GM23338 (cell line): ENCODE results near the gene JDP2. TPM values are rescaled to one million over a fixed set of nuclear protein-coding genes. Genes with fewer than 3 reads are reported as not detected.

Experiments
- ATAC-seq: fragments of 200-7000 bp; cut with Tn5 transposase; 3 replicates; pipeline ENCODE4 v1.9.1; 2020
- DNase-seq: peaks from one replicate; pipeline ENCODE4 v3.0.0-alpha.2; 2015; ENCODE audit warnings: low spot score
- H2AFZ ChIP-seq: fragments of 200-600 bp; sonication (generic); 2 replicates; pipeline ENCODE4 v1.8.0; 2016; ENCODE audit warnings: antibody characterized with exemption, mild to moderate bottlenecking, moderate library complexity
- H3F3A ChIP-seq: fragments of 200-600 bp; sonication (generic); replicated peaks from 2 replicates; pipeline ENCODE4 v1.8.0; 2017; ENCODE audit warnings: antibody characterized with exemption, mixed run types, low read depth
- H3K27ac ChIP-seq: fragments of 200-600 bp; sonication (generic); 2 replicates; pipeline ENCODE4 v1.6.1; 2016; ENCODE audit warnings: low read depth
- H3K27me3 ChIP-seq: fragments of 200-600 bp; sonication (generic); 2 replicates; pipeline ENCODE4 v1.8.0; 2016; ENCODE audit warnings: mild to moderate bottlenecking, mixed run types, moderate library complexity; ENCODE audit not compliant: insufficient read depth
- H3K36me3 ChIP-seq: fragments of 200-600 bp; sonication (generic); 2 replicates; pipeline ENCODE4 v1.8.0; 2016; ENCODE audit warnings: mild to moderate bottlenecking; ENCODE audit not compliant: insufficient read depth
- H3K4me1 ChIP-seq: fragments of 200-600 bp; sonication (generic); 2 replicates; pipeline ENCODE4 v1.8.0; 2016; ENCODE audit warnings: mild to moderate bottlenecking, moderate library complexity; ENCODE audit not compliant: insufficient read depth
- H3K4me2 ChIP-seq: fragments of 200-600 bp; sonication (generic); 2 replicates; pipeline ENCODE4 v1.7.1; 2017; ENCODE audit warnings: mixed run types
- H3K4me3 ChIP-seq: fragments of 200-600 bp; sonication (generic); 2 replicates; pipeline ENCODE4 v1.6.1; 2016; ENCODE audit warnings: mixed run types
- H3K79me2 ChIP-seq: fragments of 200-600 bp; sonication (generic); replicated peaks from 2 replicates; pipeline ENCODE4 v1.8.0; 2017; ENCODE audit warnings: mild to moderate bottlenecking; ENCODE audit not compliant: insufficient read depth
- H3K9me2 ChIP-seq: fragments of 200-600 bp; sonication (generic); 2 replicates; pipeline ENCODE4 v1.8.0; 2017; ENCODE audit not compliant: insufficient read depth
- H4K20me1 ChIP-seq: fragments of 200-600 bp; sonication (generic); replicated peaks from 2 replicates; pipeline ENCODE4 v1.8.0; 2017; ENCODE audit warnings: mild to moderate bottlenecking; ENCODE audit not compliant: insufficient read depth
- H3K27ac Mint-ChIP-seq: 2 replicates; pipeline ENCODE4 v1.8.0; 2020; ENCODE audit warnings: inconsistent platforms, mild to moderate bottlenecking, moderate library complexity, mixed read lengths
- H3K27me3 Mint-ChIP-seq: 3 replicates; pipeline ENCODE4 v1.8.0; 2022; ENCODE audit warnings: low read depth, mild to moderate bottlenecking, moderate library complexity, mixed read lengths, inconsistent platforms; ENCODE audit not compliant: insufficient read depth, poor library complexity
- H3K36me3 Mint-ChIP-seq: 3 replicates; pipeline ENCODE4 v1.8.0; 2021; ENCODE audit warnings: low read depth, mild to moderate bottlenecking, inconsistent platforms, moderate library complexity, mixed read lengths
- H3K4me1 Mint-ChIP-seq: 3 replicates; pipeline ENCODE4 v1.8.0; 2020; ENCODE audit warnings: mild to moderate bottlenecking, inconsistent platforms, mixed read lengths
- H3K4me3 Mint-ChIP-seq: 3 replicates; pipeline ENCODE4 v1.8.0; 2021; ENCODE audit warnings: moderate library complexity, mild to moderate bottlenecking, inconsistent platforms, mixed read lengths
- H3K9me3 Mint-ChIP-seq: 3 replicates; pipeline ENCODE4 v1.8.0; 2020; ENCODE audit warnings: moderate library complexity, mild to moderate bottlenecking, inconsistent platforms, mixed read lengths
- ZNF462 ChIP-seq: fragments of 250-450 bp; sonication (Bioruptor Pico); IDR thresholded peaks from 2 replicates; pipeline ENCODE4 v1.5.0; 2020; ENCODE audit warnings: mild to moderate bottlenecking, moderate library complexity
- polyA plus RNA-seq: library from polyadenylated mRNA; unstranded; fragments of >200 nt; fragmentation: Nextera tagmentation; extraction: Ambion mirVana; gene quantifications from 2 replicates; pipeline ENCODE4 v1.2.1, GENCODE V29; 2016
- total RNA-seq: library from RNA; depleted of rRNA; stranded (reverse); fragments of >200 nt; shearing (Covaris generic); gene quantifications from 2 replicates; pipeline ENCODE4 v1.2.3, GENCODE V29; 2014

The JDP2 gene
- total and polyA plus RNA-seq, 2 experiments from 2014 or later, result 12.5 to 38.9 TPM

DNA sequence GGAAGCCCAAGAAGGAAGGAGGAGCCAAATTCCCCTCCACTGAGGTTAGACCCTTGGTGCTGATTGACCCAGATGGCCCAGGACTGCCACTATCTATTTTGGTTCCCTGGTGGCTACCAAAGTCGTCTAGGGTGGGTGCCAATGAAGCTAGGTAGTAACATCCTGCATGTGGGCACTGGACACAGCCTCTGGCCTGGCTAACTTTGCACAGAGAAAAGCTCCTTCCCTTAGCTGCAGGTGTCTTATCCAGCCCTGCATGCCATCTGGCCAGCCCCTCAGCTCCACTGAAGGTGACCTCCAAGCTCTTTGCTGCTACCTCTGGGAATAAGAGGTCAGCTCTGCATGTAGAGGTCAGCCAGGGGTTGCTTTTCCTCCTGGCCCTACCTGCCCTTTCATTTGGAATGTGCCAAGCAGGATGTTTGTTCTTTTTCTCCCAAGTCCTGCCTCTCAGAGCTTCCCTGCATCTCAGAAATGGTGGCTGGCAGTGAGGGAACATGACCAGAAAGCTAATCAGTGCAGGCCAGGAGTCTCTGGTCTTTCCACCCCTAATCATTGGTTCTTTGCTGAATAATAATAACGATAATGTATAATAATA, 34.0 kb downstream of the JDP2 start:
- H3K4me3 Mint-ChIP-seq, result no peak overlapping the region
- peaks cover 10% of the 10 kb centered on the region for H4K20me1 ChIP-seq

More for the DNA sequence above, 34.0 kb downstream of the JDP2 start:
- H3K36me3 Mint-ChIP-seq, result peaks cover 29% of the 10 kb centered on the region
- H3K9me3 Mint-ChIP-seq, result no peaks in the 10 kb centered on the region
- H3F3A ChIP-seq, result no peaks in the 10 kb centered on the region
- H3K9me2 ChIP-seq, result no peaks in the 10 kb centered on the region
- peaks cover 7% of the 10 kb centered on the region for H3K27me3 Mint-ChIP-seq
- H3K4me3 ChIP-seq, result no peak overlapping the region
- no peak overlapping the region for H2AFZ ChIP-seq
- H3K27me3 ChIP-seq, result no peaks in the 10 kb centered on the region
- H3K79me2 ChIP-seq, result peaks cover 17% of the 10 kb centered on the region
- no peak overlapping the region for H3K27ac ChIP-seq
- no peak overlapping the region for H3K27ac Mint-ChIP-seq
- peaks cover 31% of the 10 kb centered on the region for H3K4me1 Mint-ChIP-seq
- peaks cover 16% of the 10 kb centered on the region; the same call in 1 of the 2 replicates for H3K4me1 ChIP-seq
- no peak overlapping the region for H3K4me2 ChIP-seq
- no peaks in the 10 kb centered on the region; the same call in 1 of the 2 replicates for H3K36me3 ChIP-seq
- DNase-seq, result no peak
- ATAC-seq, result no peak
- no peak for TF ChIP-seq ZNF462
